EH (cell line): Measurements from ENCODE around the gene OBP2B.
"Not testable (repeated sequence)": the region's sequence is repeated elsewhere in the genome, so short reads cannot be mapped to it uniquely, and the experiment has no call there.

Experiments used
- DNase-seq: peaks from one replicate; pipeline ENCODE4 v3.0.0-alpha.2; 2015; ENCODE audit warnings: low read depth

The OBP2B gene

DNA sequence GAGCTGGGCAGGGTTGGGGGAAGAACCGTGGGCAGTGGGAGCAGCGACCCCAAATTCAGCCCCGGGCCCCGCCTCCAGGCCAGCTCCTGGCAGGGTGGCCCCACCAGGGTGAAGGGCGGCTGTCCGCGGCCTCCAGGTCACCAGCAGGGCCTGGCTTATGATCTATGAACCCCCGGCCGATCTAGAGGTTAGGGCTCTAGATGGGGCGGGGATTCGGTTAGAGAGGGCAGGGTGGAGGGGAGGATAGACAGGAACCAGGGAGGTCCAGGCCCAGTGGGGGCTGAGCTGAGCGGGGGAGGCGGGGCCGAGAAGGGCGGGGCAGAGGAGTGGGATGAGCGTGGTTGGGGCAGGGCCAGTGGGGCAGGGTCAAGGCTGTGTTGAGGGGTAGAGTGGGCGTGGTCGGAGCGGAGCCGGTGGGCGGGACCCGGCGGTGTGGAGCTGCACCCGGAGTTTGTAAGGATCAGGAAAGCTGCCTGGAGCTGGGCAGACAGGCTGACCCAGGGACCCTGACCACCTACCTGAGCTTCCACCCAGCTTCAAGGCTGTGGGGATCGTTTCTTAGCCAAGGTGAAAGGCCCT, 29.3 kb upstream of the OBP2B start:
- peak; percentile 65 for DNase-seq

GRCh38 chr9:133237035-133237731, 28.1 kb upstream of the OBP2B start:
- peak; percentile 12 for DNase-seq

DNA sequence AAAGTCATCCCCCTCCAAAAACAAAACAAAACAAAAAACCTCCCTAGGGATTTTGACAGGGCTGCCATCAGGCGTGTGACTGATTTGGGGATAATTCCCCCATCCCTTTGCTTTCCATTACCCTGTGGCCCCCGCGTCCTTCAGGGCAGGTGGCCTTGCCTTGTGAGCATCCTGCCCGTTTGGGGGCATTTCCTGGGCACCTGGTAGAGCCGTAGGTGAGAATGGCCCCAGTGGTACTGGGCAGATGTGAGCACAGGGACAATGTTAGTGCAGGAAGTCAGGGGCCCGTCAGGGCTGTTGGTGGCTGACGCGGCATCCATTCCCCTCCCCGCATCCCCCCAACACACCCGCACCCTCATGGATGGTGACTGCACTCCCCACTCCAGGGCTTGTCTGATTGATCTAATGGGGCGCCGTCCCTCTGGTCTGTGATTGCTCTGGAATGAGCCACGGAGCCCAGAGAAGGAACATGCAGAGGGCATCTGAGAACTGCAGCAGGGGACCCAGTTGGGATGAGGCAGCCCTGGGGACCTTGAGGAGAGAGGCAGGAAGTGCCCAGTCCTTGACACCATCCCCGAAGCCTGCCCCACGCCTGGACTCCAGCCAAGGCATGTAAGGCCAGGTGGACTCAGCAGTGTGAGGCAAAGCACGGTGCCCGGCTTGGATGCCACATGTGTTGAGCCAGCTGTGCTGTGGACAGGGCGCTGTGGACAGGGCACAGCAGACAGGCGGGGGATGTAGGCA, 27.4 kb upstream of the OBP2B start:
- not testable (repeated sequence) for DNase-seq

GRCh38 chr9:133235549-133236222, 26.6 kb upstream of the OBP2B start:
- DNase-seq, result no peak

GRCh38 chr9:133234577-133235322, 25.7 kb upstream of the OBP2B start:
- DNase-seq, result no peak

DNA sequence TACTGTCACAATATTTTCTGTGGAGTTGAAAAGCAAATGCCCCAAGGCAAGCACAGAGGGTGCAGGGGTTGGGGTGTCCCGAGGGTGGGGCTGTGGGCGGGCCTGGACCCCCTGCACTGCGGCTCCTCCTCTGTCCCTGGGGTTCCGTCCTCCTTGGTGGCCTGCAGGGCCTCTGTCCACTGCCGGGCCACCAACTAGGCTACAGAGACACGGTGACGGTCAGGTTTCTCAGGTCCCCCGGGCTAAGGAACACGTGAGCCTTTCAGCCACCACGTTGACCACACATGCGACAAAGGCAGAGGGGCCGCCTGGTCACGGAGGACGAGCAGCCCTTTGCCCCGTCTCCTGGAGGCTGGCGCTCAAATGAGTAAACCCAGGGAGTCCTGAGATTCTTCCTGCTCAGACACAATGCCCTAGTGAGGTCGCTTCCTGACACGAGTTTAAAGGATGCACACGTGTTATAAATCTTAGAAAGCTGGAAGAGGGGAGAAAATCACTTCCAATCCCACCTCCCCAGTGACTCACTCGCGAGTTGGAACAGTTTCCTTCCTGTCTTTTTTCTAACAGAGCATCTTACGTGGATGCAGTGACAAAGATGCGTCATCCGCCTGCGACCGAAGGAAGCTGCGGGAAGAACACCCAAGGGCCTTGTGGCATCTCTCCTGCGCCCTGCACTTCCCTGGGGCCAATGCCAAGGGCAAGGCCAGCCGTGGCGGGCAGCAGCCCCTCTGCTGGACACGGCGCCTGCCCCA, 24.8 kb upstream of the OBP2B start:
- no peak for DNase-seq

- DNase-seq, result not testable (repeated sequence)
Observed at GRCh38 chr9:133231934-133232568, 23.0 kb upstream of the OBP2B start.

DNA sequence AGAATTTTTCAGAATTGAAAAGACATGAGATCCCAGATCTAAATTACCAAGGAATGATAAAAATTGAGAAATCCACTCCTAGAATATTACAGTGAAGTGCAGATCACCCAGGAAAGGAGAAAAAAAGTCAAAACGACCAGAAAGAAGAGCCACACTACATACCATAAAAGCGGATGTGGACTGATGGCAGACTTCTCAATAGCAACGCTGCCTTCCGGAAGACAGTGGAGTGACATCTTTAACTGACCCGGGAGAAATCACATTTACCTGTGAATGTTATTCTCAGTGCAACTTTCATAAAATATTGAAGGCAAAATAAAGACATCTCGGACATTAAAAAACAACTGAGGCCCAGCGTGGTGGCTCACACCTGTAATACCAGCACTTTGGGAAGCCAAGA, 21.5 kb upstream of the OBP2B start:
- not testable (repeated sequence) for DNase-seq

DNA sequence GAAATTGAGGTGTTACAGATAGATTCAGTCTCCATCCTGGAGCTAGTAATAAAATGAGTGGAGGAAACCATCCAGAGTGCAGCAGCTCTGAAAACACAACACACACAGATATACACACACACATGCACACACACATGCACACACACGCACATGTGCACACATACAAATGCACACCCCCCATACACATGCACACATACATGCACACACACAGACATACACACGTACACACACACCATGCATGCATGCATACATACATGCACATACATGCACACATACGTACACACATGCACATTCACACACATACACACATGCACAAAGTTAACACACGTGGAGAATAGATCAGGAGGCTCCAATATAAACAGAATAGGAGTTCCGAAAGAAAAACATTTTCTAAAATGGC, 21.0 kb upstream of the OBP2B start:
- DNase-seq, result no peak

- DNase-seq, result not testable (repeated sequence)
Observed at GRCh38 chr9:133228474-133229193, 19.6 kb upstream of the OBP2B start.

DNA sequence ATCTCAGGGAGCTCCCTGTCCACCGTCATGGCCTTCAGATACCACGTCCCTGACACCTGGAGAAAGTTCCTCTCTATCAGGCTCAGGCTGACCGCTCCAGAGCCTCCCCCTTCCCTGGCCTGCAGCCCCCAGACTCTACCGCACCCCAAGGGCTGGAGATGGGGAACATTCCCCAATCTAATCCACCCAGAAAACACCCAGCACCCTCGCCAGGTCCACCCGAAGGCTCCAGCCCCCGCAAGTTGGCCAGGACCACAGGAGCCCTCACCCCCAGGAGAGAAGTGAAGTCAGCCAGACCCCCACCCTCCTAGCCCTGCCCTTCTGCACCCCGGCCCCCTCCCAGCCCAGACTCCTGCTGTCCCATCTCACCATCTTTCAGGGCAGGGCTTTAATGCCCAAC, 18.9 kb upstream of the OBP2B start:
- DNase-seq, result not testable (repeated sequence)

DNA sequence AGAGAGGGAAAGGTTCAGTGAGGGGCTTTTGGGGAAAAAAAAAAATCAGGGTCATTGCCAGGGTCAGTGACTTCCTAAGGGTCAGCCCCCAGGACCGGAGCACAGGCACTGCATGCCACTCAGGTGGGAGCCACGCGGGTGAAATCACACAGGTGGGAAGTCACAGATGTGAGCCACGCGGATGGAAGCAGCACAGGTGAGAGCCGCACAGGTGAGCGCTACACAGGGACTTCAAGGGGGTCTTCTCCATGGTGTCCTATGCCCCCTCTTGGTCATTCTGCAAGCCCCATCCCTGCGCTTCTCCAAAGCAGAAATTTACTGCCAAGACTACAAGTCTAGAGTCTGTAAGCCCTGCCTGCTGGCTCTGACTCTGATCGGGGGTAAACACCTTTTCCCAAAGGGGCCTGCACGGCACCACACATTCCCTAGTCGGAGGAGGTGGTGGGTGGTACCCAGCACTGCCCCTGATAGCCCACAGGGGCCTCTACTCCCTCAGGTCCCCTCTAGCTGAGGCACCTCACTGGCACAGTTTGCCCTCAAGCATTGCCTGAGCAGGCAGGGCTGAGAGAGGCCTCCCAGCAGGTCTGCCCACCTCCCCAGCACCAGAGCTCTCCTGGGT, 18.3 kb upstream of the OBP2B start:
- DNase-seq, result no peak

DNA sequence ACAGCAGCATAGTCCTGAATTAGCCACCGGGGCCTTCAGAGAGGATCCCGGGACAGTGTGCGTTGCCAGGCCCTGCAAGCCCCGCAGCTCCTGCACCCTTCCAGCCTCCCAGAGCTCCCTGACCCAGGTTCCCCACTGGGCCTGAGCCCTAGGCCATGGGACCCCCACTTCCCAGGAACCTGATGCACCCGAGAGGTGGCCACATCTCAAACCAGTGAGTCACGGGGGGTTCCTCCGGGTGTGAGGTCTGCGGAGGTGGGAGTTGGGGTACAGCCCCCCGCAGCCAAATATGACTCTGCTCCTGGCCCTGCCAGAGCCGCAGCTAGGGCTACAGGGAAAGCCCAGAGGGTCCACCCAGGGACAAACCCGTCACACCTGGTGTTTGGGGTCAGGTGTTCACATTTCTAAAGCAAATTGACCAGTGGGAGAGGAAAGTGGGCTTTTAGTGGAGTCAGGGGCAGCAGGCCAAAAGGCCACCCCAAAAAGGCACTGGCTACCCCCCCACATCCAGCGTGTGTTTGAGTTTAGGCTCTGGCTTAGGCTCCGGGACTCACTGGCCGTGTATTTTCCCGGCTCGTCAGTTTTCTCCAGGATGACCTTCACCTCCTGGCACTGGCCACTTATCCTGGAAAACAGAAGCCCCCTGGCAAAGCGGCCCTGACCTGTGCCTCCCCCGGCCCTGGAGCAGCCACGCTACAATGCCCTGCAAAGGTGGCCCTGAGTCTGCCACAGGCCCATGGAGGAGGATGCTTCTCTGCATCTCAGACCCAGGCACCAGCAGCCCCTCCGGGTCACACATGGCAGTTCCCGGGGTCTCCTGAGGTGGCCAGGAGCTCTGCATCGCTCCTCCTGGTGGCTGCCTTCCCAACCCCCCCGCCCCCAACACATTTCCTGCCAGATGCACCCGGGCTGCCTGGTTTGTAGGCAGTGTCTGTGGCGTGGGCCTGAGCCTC, 17.4 kb upstream of the OBP2B start:
- no peak for DNase-seq

DNA sequence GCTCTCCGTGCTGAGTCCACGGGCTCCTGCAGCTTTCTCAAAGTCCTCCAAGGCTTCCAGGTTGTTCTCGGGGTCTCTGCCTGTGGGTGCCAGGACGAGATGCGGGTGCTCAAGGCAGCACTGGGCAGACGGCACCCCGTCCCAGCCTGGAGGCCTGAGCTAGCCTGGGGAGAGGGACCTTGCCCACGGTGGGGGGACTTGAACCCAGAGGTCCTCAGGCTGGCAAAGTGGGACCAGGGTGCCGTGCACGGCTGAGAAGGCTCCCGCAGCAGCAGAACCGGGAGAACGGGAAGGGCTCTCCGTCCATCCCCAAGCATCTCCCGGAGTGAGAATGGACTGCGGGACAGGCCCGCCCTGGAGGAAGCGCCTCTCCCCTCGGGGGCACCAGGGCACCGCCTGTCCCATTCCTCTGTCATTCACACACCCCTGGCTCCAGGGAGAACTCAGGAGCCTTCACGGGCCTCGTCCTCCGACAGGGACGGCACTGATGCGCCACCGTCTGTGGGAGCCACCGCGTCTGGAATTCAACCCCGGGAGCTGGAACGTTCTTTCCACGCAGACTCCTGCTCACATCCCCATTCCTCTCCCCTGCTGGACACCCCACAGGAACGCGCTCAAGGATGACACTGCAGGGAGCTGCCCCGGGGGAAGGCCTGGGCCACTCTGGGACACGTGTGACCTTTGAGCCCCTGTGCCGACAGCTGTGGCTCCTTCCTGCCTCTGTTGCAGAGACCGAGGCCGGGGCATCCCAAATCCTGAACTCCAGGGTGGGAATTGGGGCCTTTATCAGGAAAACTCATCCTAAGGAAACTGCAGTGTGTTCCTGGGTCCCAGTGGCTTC, 16.3 kb upstream of the OBP2B start:
- DNase-seq, result no peak

GRCh38 chr9:133224762-133225161, 15.7 kb upstream of the OBP2B start:
- no peak for DNase-seq

DNA sequence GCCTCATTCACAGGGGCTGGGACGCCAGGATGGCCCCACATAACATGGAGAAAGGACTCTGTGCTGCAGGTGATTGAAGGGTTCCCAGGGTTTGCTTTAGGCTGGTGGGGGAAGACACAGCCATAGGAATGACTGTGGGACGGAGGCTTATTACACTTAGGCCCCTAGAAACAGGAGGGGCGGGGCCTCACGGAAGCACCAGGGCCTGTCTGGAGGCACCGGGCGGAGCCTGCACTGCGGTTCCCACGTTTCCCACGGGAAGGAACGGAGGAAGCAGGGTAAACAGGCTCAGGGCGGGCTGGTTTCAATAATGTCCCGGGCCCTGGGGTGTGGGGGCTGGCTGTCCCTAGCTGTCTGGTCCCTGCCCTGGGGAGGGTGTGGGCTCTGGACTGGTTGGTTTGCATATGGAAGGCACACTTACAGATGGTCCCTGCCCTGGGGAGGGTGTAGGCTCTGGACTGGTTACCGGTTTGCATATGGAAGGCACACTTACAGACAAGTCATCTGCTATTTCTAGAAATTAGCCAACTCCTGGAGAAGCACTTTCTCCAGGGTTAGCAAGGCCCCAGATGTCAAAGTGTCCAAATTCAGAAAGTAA, 14.2 kb upstream of the OBP2B start:
- DNase-seq, result peak; percentile 30

GRCh38 chr9:133221994-133222393, 12.9 kb upstream of the OBP2B start:
- not testable (repeated sequence) for DNase-seq
